Duodenal mucosa (tissue), 2 donors: Measurements from ENCODE around the gene QRFP.

Source experiments
- H3K27ac ChIP-seq: one replicate; pipeline ENCODE4 v1.7.0; 2013; ENCODE audit warnings: low read depth, low read length
- H3K27me3 ChIP-seq, 2 donors: one replicate each; pipeline ENCODE4 v1.7.0; 2013; ENCODE audit warnings: low read length in 2 of 2, control low read depth in 1 of 2; ENCODE audit not compliant: insufficient read depth in 2 of 2, control insufficient read depth in 1 of 2
- H3K36me3 ChIP-seq, 2 donors: one replicate each; pipeline ENCODE4 v1.7.0; 2013; ENCODE audit warnings: low read length in 2 of 2, control low read depth in 1 of 2; ENCODE audit not compliant: insufficient read depth in 2 of 2, control insufficient read depth in 1 of 2
- H3K4me1 ChIP-seq, 2 donors: one replicate each; pipeline ENCODE4 v1.7.0; 2013; ENCODE audit warnings: low read length in 2 of 2, control low read depth in 1 of 2; ENCODE audit not compliant: insufficient read depth in 2 of 2, control insufficient read depth in 1 of 2
- H3K4me3 ChIP-seq, 2 donors: one replicate each; pipeline ENCODE4 v1.7.0; 2013; ENCODE audit warnings: low read length in 2 of 2, low read depth in 1 of 2
- H3K9ac ChIP-seq, 2 donors: one replicate each; pipeline ENCODE4 v1.7.0; 2013; ENCODE audit warnings: low read length in 2 of 2, low read depth in 1 of 2
- H3K9me3 ChIP-seq, 2 donors: one replicate each; pipeline ENCODE4 v1.7.0; 2013; ENCODE audit warnings: low read length in 2 of 2, control low read depth in 1 of 2; ENCODE audit not compliant: control insufficient read depth in 1 of 2

QRFP gene

GRCh38 chr9:130870491-130871381 lies 25.9 kb downstream of the QRFP start:
- Histone ChIP-seq H3K4me3 (no peak overlapping the region), H3K9ac (no peak overlapping the region), H3K4me1 (peaks cover 23 to 34% of the 10 kb centered on the region in 2 donors), H3K27me3 (no peaks in the 10 kb centered on the region), H3K36me3 (peaks cover 27 to 62% of the 10 kb centered on the region in 2 donors), H3K9me3 (no peaks in the 10 kb centered on the region), H3K27ac (no peak overlapping the region)

- no peaks in the 10 kb centered on the region for H3K27me3 ChIP-seq
- H3K9me3 ChIP-seq: no peaks in the 10 kb centered on the region
- no peak overlapping the region for H3K4me3 ChIP-seq
- peaks cover 23 to 28% of the 10 kb centered on the region in 2 donors for H3K4me1 ChIP-seq
- no peak overlapping the region for H3K9ac ChIP-seq
- H3K27ac ChIP-seq: no peak overlapping the region
- peaks cover 26 to 59% of the 10 kb centered on the region in 2 donors for H3K36me3 ChIP-seq
Observed at GRCh38 chr9:130869250-130869649, 27.4 kb downstream of the QRFP start.

GRCh38 chr9:130868230-130868629 lies 28.4 kb downstream of the QRFP start:
- no peak overlapping the region for H3K9ac ChIP-seq
- peaks cover 18 to 21% of the 10 kb centered on the region in 2 donors for H3K4me1 ChIP-seq
- H3K27me3 ChIP-seq: no peaks in the 10 kb centered on the region
- no peaks in the 10 kb centered on the region for H3K9me3 ChIP-seq
- H3K36me3 ChIP-seq: peaks cover 22 to 51% of the 10 kb centered on the region in 2 donors
- no peak overlapping the region for H3K27ac ChIP-seq
- H3K4me3 ChIP-seq: no peak overlapping the region

- no peak overlapping the region for H3K27ac ChIP-seq
- no peak overlapping the region for H3K4me3 ChIP-seq
- peaks cover 28 to 51% of the 10 kb centered on the region in 2 donors for H3K36me3 ChIP-seq
- no peak overlapping the region for H3K9ac ChIP-seq
- peaks cover 11 to 16% of the 10 kb centered on the region in 2 donors for H3K4me1 ChIP-seq
- no peaks in the 10 kb centered on the region for H3K27me3 ChIP-seq
- no peaks in the 10 kb centered on the region for H3K9me3 ChIP-seq
Observed at GRCh38 chr9:130867556-130867955, 29.1 kb downstream of the QRFP start.

GRCh38 chr9:130866474-130866965 lies 30.1 kb downstream of the QRFP start:
- Histone ChIP-seq H3K36me3 (peaks cover 21 to 44% of the 10 kb centered on the region in 2 donors), H3K27ac (no peak overlapping the region), H3K9me3 (no peaks in the 10 kb centered on the region), H3K4me3 (no peak overlapping the region), H3K4me1 (peaks cover 7 to 8% of the 10 kb centered on the region in 2 donors), H3K9ac (no peak overlapping the region), H3K27me3 (no peaks in the 10 kb centered on the region)

GRCh38 chr9:130865921-130866320 lies 30.7 kb downstream of the QRFP start:
- Histone ChIP-seq H3K27me3 (no peaks in the 10 kb centered on the region), H3K4me3 (no peak overlapping the region), H3K9ac (no peak overlapping the region), H3K36me3 (peaks cover 15 to 38% of the 10 kb centered on the region in 2 donors), H3K27ac (no peak overlapping the region), H3K4me1 (peaks cover 10 to 14% of the 10 kb centered on the region in 2 donors), H3K9me3 (no peaks in the 10 kb centered on the region)

GRCh38 chr9:130864541-130864940 lies 32.1 kb downstream of the QRFP start:
- Histone ChIP-seq H3K9ac (no peak overlapping the region), H3K4me3 (no peak overlapping the region), H3K9me3 (no peaks in the 10 kb centered on the region), H3K4me1 (peaks cover 18 to 20% of the 10 kb centered on the region in 2 donors), H3K36me3 (peaks cover 12 to 34% of the 10 kb centered on the region in 2 donors), H3K27me3 (no peaks in the 10 kb centered on the region), H3K27ac (no peak overlapping the region)

- H3K36me3 ChIP-seq: peaks cover 12 to 40% of the 10 kb centered on the region in 2 donors
- no peak overlapping the region for H3K9ac ChIP-seq
- no peak overlapping the region for H3K4me3 ChIP-seq
- H3K4me1 ChIP-seq: peaks cover 15 to 18% of the 10 kb centered on the region in 2 donors
- no peaks in the 10 kb centered on the region for H3K9me3 ChIP-seq
- no peak overlapping the region for H3K27ac ChIP-seq
- no peaks in the 10 kb centered on the region for H3K27me3 ChIP-seq
Observed at GRCh38 chr9:130862747-130863146, 33.9 kb downstream of the QRFP start.

GRCh38 chr9:130862217-130862616 lies 34.4 kb downstream of the QRFP start:
- Histone ChIP-seq H3K4me3 (no peak overlapping the region), H3K9me3 (no peaks in the 10 kb centered on the region), H3K36me3 (peaks cover 12 to 41% of the 10 kb centered on the region in 2 donors), H3K27me3 (no peaks in the 10 kb centered on the region), H3K27ac (no peak overlapping the region), H3K4me1 (peaks cover 15% of the 10 kb centered on the region in 2 donors), H3K9ac (no peak overlapping the region)

GRCh38 chr9:130861372-130862180 lies 35.0 kb downstream of the QRFP start:
- H3K27me3 ChIP-seq: no peaks in the 10 kb centered on the region
- H3K4me1 ChIP-seq: peaks cover 15% of the 10 kb centered on the region in 2 donors
- no peak overlapping the region for H3K9ac ChIP-seq
- no peaks in the 10 kb centered on the region for H3K9me3 ChIP-seq
- H3K4me3 ChIP-seq: no peak overlapping the region
- no peak overlapping the region for H3K27ac ChIP-seq
- H3K36me3 ChIP-seq: peaks cover 19 to 42% of the 10 kb centered on the region in 2 donors
